HepG2 (cell line): ENCODE measurements around the gene PRR14. TPM values are rescaled to one million over a fixed set of nuclear protein-coding genes. Genes with fewer than 3 reads are reported as not detected.
A peak's percentile ranks its signal among the peaks of the same experiment; 100 is the strongest.

ENCODE experiments used
- CHD2 ChIP-seq: IDR thresholded peaks from 2 replicates; pipeline ENCODE4 v1.6.1; 2011; ENCODE audit warnings: low read depth, low read length, improper control_type of control experiment
- CREM ChIP-seq, 2 experiments: sonication (generic) in 1 of 2; formaldehyde crosslinking in 1 of 2; IDR thresholded peaks; 2 replicates each; pipeline versions ENCODE4 v1.4.0 to v1.6.1; 2016 to 2020; ENCODE audit warnings: antibody characterized with exemption in 1 of 2, mild to moderate bottlenecking in 1 of 2, missing genetic modification reagents in 1 of 2
- ISX ChIP-seq: sonication (generic); formaldehyde crosslinking; conservative IDR thresholded peaks from 2 replicates; pipeline ENCODE4 v1.5.0; 2020; ENCODE audit warnings: missing genetic modification reagents
- LCORL ChIP-seq, 2 experiments: fragments of 450-650 bp in 1 of 2; sonication (generic) in 1 of 2; formaldehyde crosslinking in 1 of 2; IDR thresholded peaks; 2 replicates each; pipeline versions ENCODE4 v1.5.0 to v1.6.1; 2017 to 2020; ENCODE audit warnings: antibody characterized with exemption in 1 of 2, missing genetic modification reagents in 1 of 2
- MED8 ChIP-seq: sonication (generic); formaldehyde crosslinking; IDR thresholded peaks from 2 replicates; pipeline ENCODE4 v1.8.1; 2023; ENCODE audit warnings: mild to moderate bottlenecking, missing genetic modification reagents; ENCODE audit not compliant: insufficient replicate concordance
- SALL2 ChIP-seq: sonication (generic); formaldehyde crosslinking; IDR thresholded peaks from 2 replicates; pipeline ENCODE4 v1.8.1; 2023; ENCODE audit warnings: mild to moderate bottlenecking, missing genetic modification reagents, inconsistent platforms
- SIN3B ChIP-seq: fragments of 150-350 bp; IDR thresholded peaks from 2 replicates; pipeline ENCODE4 v1.6.1; 2014; ENCODE audit warnings: low read length
- SP4 ChIP-seq: sonication (generic); formaldehyde crosslinking; IDR thresholded peaks from 2 replicates; pipeline ENCODE4 v1.8.1; 2023; ENCODE audit warnings: mild to moderate bottlenecking, missing genetic modification reagents
- TFDP2 ChIP-seq: sonication (generic); formaldehyde crosslinking; IDR thresholded peaks from 2 replicates; pipeline ENCODE4 v1.4.0; 2020; ENCODE audit warnings: missing genetic modification reagents
- ZFX ChIP-seq: sonication (generic); formaldehyde crosslinking; IDR thresholded peaks from 2 replicates; pipeline ENCODE4 v1.4.0; 2020; ENCODE audit warnings: mild to moderate bottlenecking, low read depth, missing genetic modification reagents, moderate library complexity
- ZNF281 ChIP-seq: sonication (generic); formaldehyde crosslinking; IDR thresholded peaks from 2 replicates; pipeline ENCODE4 v1.4.0; 2020; ENCODE audit warnings: missing genetic modification reagents, borderline replicate concordance
- ZNF562 ChIP-seq: sonication (generic); formaldehyde crosslinking; IDR thresholded peaks from 2 replicates; pipeline ENCODE4 v1.8.0; 2022; ENCODE audit warnings: missing genetic modification reagents, borderline replicate concordance
- ZNF781 ChIP-seq: sonication (generic); formaldehyde crosslinking; IDR thresholded peaks from 2 replicates; pipeline ENCODE4 v1.5.1; 2020; ENCODE audit warnings: borderline replicate concordance, mild to moderate bottlenecking, missing genetic modification reagents; ENCODE audit errors: not compliant biosample characterization
- ZNF83 ChIP-seq: sonication (generic); formaldehyde crosslinking; IDR thresholded peaks from 2 replicates; pipeline ENCODE4 v1.4.0; 2020; ENCODE audit warnings: missing genetic modification reagents, mild to moderate bottlenecking, borderline replicate concordance
- polyA plus RNA-seq, 8 experiments: library from polyadenylated mRNA; depleted of rRNA in 3 of 8; stranded (reverse) in 7 of 8; unstranded in 1 of 8; fragments of >200 nt; fragmentation: Illumina TruSeq in 4 of 8; extraction: Trizol in 4 of 8; gene quantifications; 2 replicates each; pipeline versions ENCODE4 v1.2.1 to v1.2.3, GENCODE V29; 2011 to 2016; ENCODE audit warnings: low read depth in 4 of 8, missing spikeins in 1 of 8, mixed read lengths in 1 of 8; ENCODE audit not compliant: insufficient read depth in 1 of 8
- total RNA-seq, 5 experiments: library from RNA; depleted of rRNA; stranded (reverse); fragments of >200 nt; fragmentation: Illumina TruSeq; extraction: Trizol; gene quantifications; 2 replicates each; pipeline ENCODE4 v1.2.3, GENCODE V29; 2016; ENCODE audit warnings: low read depth in 1 of 5
- TF ChIP-seq, protein P1 (sequence below), 2 experiments: sonication (generic) in 1 of 2; formaldehyde crosslinking in 1 of 2; IDR thresholded peaks; 2 replicates each; pipeline versions ENCODE4 v1.4.0 to v1.6.1; 2018 to 2020; ENCODE audit warnings: missing genetic modification reagents in 2 of 2, borderline replicate concordance in 1 of 2, low read depth in 1 of 2, mild to moderate bottlenecking in 1 of 2, missing biosample characterization in 1 of 2
- TF ChIP-seq, protein P2 (sequence below): sonication (generic); formaldehyde crosslinking; conservative IDR thresholded peaks from 2 replicates; pipeline ENCODE4 v1.8.0; 2022; ENCODE audit warnings: mild to moderate bottlenecking, moderate library complexity, missing genetic modification reagents
- TF ChIP-seq, protein P3 (sequence below): sonication (generic); formaldehyde crosslinking; conservative IDR thresholded peaks from 2 replicates; pipeline ENCODE4 v1.4.0; 2020; ENCODE audit warnings: missing genetic modification reagents

Gene PRR14
- total and polyA plus RNA-seq, 2 of the 13 experiments (the other 11 are each of a cell fraction or from before 2014, with no cell fraction given): 8.4 to 11.0 TPM

- peak; percentile 88 for TF ChIP-seq CREM (IDR thresholded peaks at IDR 0.05)
- TF ChIP-seq CREM (CRISPR knock-in tag; IDR thresholded peaks at IDR 0.05): no peak
- peak; percentile 18; the same call in 1 of the 2 replicates for TF ChIP-seq CHD2
- TF ChIP-seq SALL2 (CRISPR knock-in tag): peak; percentile 67; the same call in 1 of the 2 replicates
- peak; percentile 58 for TF ChIP-seq ZFX (CRISPR knock-in tag)
- TF ChIP-seq ZNF562 (CRISPR knock-in tag): no peak
- TF ChIP-seq MED8 (CRISPR knock-in tag): peak; percentile 40
- no peak for TF ChIP-seq ZNF781
- peak; percentile 100 for TF ChIP-seq SP4 (CRISPR knock-in tag)
- TF ChIP-seq, protein P1, sequence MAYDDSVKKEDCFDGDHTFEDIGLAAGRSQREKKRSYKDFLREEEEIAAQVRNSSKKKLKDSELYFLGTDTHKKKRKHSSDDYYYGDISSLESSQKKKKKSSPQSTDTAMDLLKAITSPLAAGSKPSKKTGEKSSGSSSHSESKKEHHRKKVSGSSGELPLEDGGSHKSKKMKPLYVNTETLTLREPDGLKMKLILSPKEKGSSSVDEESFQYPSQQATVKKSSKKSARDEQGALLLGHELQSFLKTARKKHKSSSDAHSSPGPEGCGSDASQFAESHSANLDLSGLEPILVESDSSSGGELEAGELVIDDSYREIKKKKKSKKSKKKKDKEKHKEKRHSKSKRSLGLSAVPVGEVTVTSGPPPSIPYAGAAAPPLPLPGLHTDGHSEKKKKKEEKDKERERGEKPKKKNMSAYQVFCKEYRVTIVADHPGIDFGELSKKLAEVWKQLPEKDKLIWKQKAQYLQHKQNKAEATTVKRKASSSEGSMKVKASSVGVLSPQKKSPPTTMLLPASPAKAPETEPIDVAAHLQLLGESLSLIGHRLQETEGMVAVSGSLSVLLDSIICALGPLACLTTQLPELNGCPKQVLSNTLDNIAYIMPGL (CRISPR knock-in tag; IDR thresholded peaks at IDR 0.05; ENCODE audit: borderline replicate concordance in 1 of 2, low read depth in 1 of 2): peak; percentile 35 to 83
- TF ChIP-seq ZNF281: peak; percentile 78
- TF ChIP-seq ZNF83: 0 out of 2 replicates have a peak, but pooled peaks have one; percentile 16
- peak; percentile 65; the same call in 1 of the 2 replicates for TF ChIP-seq TFDP2
- TF ChIP-seq SIN3B: peak; percentile 33
- TF ChIP-seq, protein P2, sequence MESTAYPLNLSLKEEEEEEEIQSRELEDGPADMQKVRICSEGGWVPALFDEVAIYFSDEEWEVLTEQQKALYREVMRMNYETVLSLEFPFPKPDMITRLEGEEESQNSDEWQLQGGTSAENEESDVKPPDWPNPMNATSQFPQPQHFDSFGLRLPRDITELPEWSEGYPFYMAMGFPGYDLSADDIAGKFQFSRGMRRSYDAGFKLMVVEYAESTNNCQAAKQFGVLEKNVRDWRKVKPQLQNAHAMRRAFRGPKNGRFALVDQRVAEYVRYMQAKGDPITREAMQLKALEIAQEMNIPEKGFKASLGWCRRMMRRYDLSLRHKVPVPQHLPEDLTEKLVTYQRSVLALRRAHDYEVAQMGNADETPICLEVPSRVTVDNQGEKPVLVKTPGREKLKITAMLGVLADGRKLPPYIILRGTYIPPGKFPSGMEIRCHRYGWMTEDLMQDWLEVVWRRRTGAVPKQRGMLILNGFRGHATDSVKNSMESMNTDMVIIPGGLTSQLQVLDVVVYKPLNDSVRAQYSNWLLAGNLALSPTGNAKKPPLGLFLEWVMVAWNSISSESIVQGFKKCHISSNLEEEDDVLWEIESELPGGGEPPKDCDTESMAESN (CRISPR knock-in tag): peak; percentile 93
- TF ChIP-seq ISX (CRISPR knock-in tag): no peak
- TF ChIP-seq, protein P3, sequence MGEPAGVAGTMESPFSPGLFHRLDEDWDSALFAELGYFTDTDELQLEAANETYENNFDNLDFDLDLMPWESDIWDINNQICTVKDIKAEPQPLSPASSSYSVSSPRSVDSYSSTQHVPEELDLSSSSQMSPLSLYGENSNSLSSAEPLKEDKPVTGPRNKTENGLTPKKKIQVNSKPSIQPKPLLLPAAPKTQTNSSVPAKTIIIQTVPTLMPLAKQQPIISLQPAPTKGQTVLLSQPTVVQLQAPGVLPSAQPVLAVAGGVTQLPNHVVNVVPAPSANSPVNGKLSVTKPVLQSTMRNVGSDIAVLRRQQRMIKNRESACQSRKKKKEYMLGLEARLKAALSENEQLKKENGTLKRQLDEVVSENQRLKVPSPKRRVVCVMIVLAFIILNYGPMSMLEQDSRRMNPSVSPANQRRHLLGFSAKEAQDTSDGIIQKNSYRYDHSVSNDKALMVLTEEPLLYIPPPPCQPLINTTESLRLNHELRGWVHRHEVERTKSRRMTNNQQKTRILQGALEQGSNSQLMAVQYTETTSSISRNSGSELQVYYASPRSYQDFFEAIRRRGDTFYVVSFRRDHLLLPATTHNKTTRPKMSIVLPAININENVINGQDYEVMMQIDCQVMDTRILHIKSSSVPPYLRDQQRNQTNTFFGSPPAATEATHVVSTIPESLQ: no peak
- TF ChIP-seq LCORL (IDR thresholded peaks at IDR 0.05): no peak
- TF ChIP-seq LCORL (CRISPR knock-in tag; IDR thresholded peaks at IDR 0.05): peak; percentile 43; the same call in 1 of the 2 replicates
Observed at GRCh38 chr16:30657866-30658730, 7.3 kb downstream of the PRR14 start, which contains the start of gene FBRS (continued).
